NCI-H2107 treated with DMSO at 0.1 percent for 48 hours (cell line): Measurements from ENCODE around the gene SPTB.

Experiments
- DNase-seq: peaks from one replicate; lab custom pipeline; 2025; ENCODE audit not compliant: unreplicated experiment; lab: John Stamatoyannopoulos, UW

Gene SPTB

GRCh38 chr14:64855721-64856528, 23.8 kb downstream of the SPTB start:
- peak; percentile 95 for DNase-seq

- no peak for DNase-seq
These were observed 29.2 kb downstream of the SPTB start for GRCh38 chr14:64850369-64851137.

- no peak for DNase-seq
These were observed 29.8 kb downstream of the SPTB start for GRCh38 chr14:64849940-64850339.

GRCh38 chr14:64848239-64848638, 31.5 kb downstream of the SPTB start:
- DNase-seq: no peak

GRCh38 chr14:64846319-64846718, 33.4 kb downstream of the SPTB start:
- DNase-seq: no peak

- peak; percentile 71 for DNase-seq
These were observed 33.8 kb downstream of the SPTB start for GRCh38 chr14:64845878-64846277.

GRCh38 chr14:64844969-64845536, 34.7 kb downstream of the SPTB start:
- DNase-seq: no peak

GRCh38 chr14:64844272-64844671, 35.4 kb downstream of the SPTB start:
- no peak for DNase-seq

GRCh38 chr14:64843548-64843947, 36.2 kb downstream of the SPTB start:
- DNase-seq: no peak

- DNase-seq: no peak
These were observed 37.6 kb downstream of the SPTB start for GRCh38 chr14:64841772-64842750.

GRCh38 chr14:64841121-64841651, 38.5 kb downstream of the SPTB start:
- DNase-seq: no peak

GRCh38 chr14:64838656-64839055, 41.1 kb downstream of the SPTB start:
- DNase-seq: no peak

- DNase-seq: no peak
These were observed 44.3 kb downstream of the SPTB start for GRCh38 chr14:64835431-64835830.

- no peak for DNase-seq
These were observed 44.7 kb downstream of the SPTB start for GRCh38 chr14:64834965-64835364.

GRCh38 chr14:64831419-64831818, 48.3 kb downstream of the SPTB start:
- DNase-seq: no peak

- DNase-seq: no peak
These were observed 48.7 kb downstream of the SPTB start for GRCh38 chr14:64830961-64831360.

- DNase-seq: peak; percentile 27
These were observed 51.6 kb downstream of the SPTB start for GRCh38 chr14:64828071-64828470.

GRCh38 chr14:64826845-64827244, 52.9 kb downstream of the SPTB start:
- DNase-seq: no peak

- DNase-seq: no peak
These were observed 53.4 kb downstream of the SPTB start for GRCh38 chr14:64826333-64826732.

GRCh38 chr14:64825509-64825908, 54.2 kb downstream of the SPTB start:
- DNase-seq: no peak

GRCh38 chr14:64825006-64825405, 54.7 kb downstream of the SPTB start:
- DNase-seq: no peak
